GM23338 (cell line): Measurements from ENCODE around the gene SAMD11. TPM values are rescaled to one million over a fixed set of nuclear protein-coding genes. Genes with fewer than 3 reads are reported as not detected.

Experiments used
- ATAC-seq: fragments of 200-7000 bp; cut with Tn5 transposase; 3 replicates; pipeline ENCODE4 v1.9.1; 2020
- DNase-seq: peaks from one replicate; pipeline ENCODE4 v3.0.0-alpha.2; 2015; ENCODE audit warnings: low spot score
- H2AFZ ChIP-seq: fragments of 200-600 bp; sonication (generic); 2 replicates; pipeline ENCODE4 v1.8.0; 2016; ENCODE audit warnings: antibody characterized with exemption, mild to moderate bottlenecking, moderate library complexity
- H3F3A ChIP-seq: fragments of 200-600 bp; sonication (generic); replicated peaks from 2 replicates; pipeline ENCODE4 v1.8.0; 2017; ENCODE audit warnings: antibody characterized with exemption, mixed run types, low read depth
- H3K27ac ChIP-seq: fragments of 200-600 bp; sonication (generic); 2 replicates; pipeline ENCODE4 v1.6.1; 2016; ENCODE audit warnings: low read depth
- H3K27me3 ChIP-seq: fragments of 200-600 bp; sonication (generic); 2 replicates; pipeline ENCODE4 v1.8.0; 2016; ENCODE audit warnings: mild to moderate bottlenecking, mixed run types, moderate library complexity; ENCODE audit not compliant: insufficient read depth
- H3K36me3 ChIP-seq: fragments of 200-600 bp; sonication (generic); 2 replicates; pipeline ENCODE4 v1.8.0; 2016; ENCODE audit warnings: mild to moderate bottlenecking; ENCODE audit not compliant: insufficient read depth
- H3K4me1 ChIP-seq: fragments of 200-600 bp; sonication (generic); 2 replicates; pipeline ENCODE4 v1.8.0; 2016; ENCODE audit warnings: mild to moderate bottlenecking, moderate library complexity; ENCODE audit not compliant: insufficient read depth
- H3K4me2 ChIP-seq: fragments of 200-600 bp; sonication (generic); 2 replicates; pipeline ENCODE4 v1.7.1; 2017; ENCODE audit warnings: mixed run types
- H3K4me3 ChIP-seq: fragments of 200-600 bp; sonication (generic); 2 replicates; pipeline ENCODE4 v1.6.1; 2016; ENCODE audit warnings: mixed run types
- H3K79me2 ChIP-seq: fragments of 200-600 bp; sonication (generic); replicated peaks from 2 replicates; pipeline ENCODE4 v1.8.0; 2017; ENCODE audit warnings: mild to moderate bottlenecking; ENCODE audit not compliant: insufficient read depth
- H3K9me2 ChIP-seq: fragments of 200-600 bp; sonication (generic); 2 replicates; pipeline ENCODE4 v1.8.0; 2017; ENCODE audit not compliant: insufficient read depth
- H4K20me1 ChIP-seq: fragments of 200-600 bp; sonication (generic); replicated peaks from 2 replicates; pipeline ENCODE4 v1.8.0; 2017; ENCODE audit warnings: mild to moderate bottlenecking; ENCODE audit not compliant: insufficient read depth
- H3K27ac Mint-ChIP-seq: 2 replicates; pipeline ENCODE4 v1.8.0; 2020; ENCODE audit warnings: inconsistent platforms, mild to moderate bottlenecking, moderate library complexity, mixed read lengths
- H3K27me3 Mint-ChIP-seq: 3 replicates; pipeline ENCODE4 v1.8.0; 2022; ENCODE audit warnings: low read depth, mild to moderate bottlenecking, moderate library complexity, mixed read lengths, inconsistent platforms; ENCODE audit not compliant: insufficient read depth, poor library complexity
- H3K36me3 Mint-ChIP-seq: 3 replicates; pipeline ENCODE4 v1.8.0; 2021; ENCODE audit warnings: low read depth, mild to moderate bottlenecking, inconsistent platforms, moderate library complexity, mixed read lengths
- H3K4me1 Mint-ChIP-seq: 3 replicates; pipeline ENCODE4 v1.8.0; 2020; ENCODE audit warnings: mild to moderate bottlenecking, inconsistent platforms, mixed read lengths
- H3K4me3 Mint-ChIP-seq: 3 replicates; pipeline ENCODE4 v1.8.0; 2021; ENCODE audit warnings: moderate library complexity, mild to moderate bottlenecking, inconsistent platforms, mixed read lengths
- H3K9me3 Mint-ChIP-seq: 3 replicates; pipeline ENCODE4 v1.8.0; 2020; ENCODE audit warnings: moderate library complexity, mild to moderate bottlenecking, inconsistent platforms, mixed read lengths
- CREB1 ChIP-seq: fragments of 250-450 bp; sonication (Bioruptor Pico); IDR thresholded peaks from 2 replicates; pipeline ENCODE4 v1.5.0; 2020; ENCODE audit warnings: low read depth, mild to moderate bottlenecking, moderate library complexity
- CTCF ChIP-seq, 2 experiments: fragments of 200-600 bp in 1 of 2; sonication (generic) in 1 of 2; conservative IDR thresholded peaks; 2 replicates each; pipeline versions ENCODE4 v1.5.1 to v1.6.1; 2016 to 2017; ENCODE audit warnings: antibody characterized with exemption in 2 of 2, low read depth in 2 of 2, mild to moderate bottlenecking in 2 of 2, moderate library complexity in 1 of 2
- ETS1 ChIP-seq: IDR thresholded peaks from 2 replicates; pipeline ENCODE4 v1.6.1; 2016; ENCODE audit warnings: antibody characterized with exemption
- EZH2 ChIP-seq: fragments of 200-600 bp; sonication (generic); IDR thresholded peaks from one replicate; pipeline ENCODE4 v1.8.0; 2017; ENCODE audit warnings: antibody characterized with exemption, mild to moderate bottlenecking, low read depth; ENCODE audit not compliant: unreplicated experiment
- EZH2phosphoT487 ChIP-seq: fragments of 200-600 bp; sonication (generic); IDR thresholded peaks from one replicate; pipeline ENCODE4 v1.8.1; 2018; ENCODE audit warnings: antibody characterized with exemption; ENCODE audit not compliant: unreplicated experiment
- NANOG ChIP-seq: IDR thresholded peaks from 2 replicates; pipeline ENCODE4 v1.6.1; 2016; ENCODE audit warnings: antibody characterized with exemption, borderline replicate concordance
- POLR2AphosphoS5 ChIP-seq: IDR thresholded peaks from 2 replicates; pipeline ENCODE4 v1.6.1; 2016; ENCODE audit warnings: antibody characterized with exemption, low read depth
- REST ChIP-seq: IDR thresholded peaks from one replicate; pipeline ENCODE4 v1.6.1; 2018; ENCODE audit warnings: antibody characterized with exemption; ENCODE audit not compliant: unreplicated experiment
- STAT1 ChIP-seq: IDR thresholded peaks from one replicate; pipeline ENCODE4 v1.6.1; 2016; ENCODE audit warnings: antibody characterized with exemption; ENCODE audit not compliant: unreplicated experiment
- ZNF114 ChIP-seq: fragments of 250-450 bp; sonication (Bioruptor Pico); IDR thresholded peaks from 2 replicates; pipeline ENCODE4 v1.5.0; 2020; ENCODE audit warnings: mild to moderate bottlenecking, moderate library complexity
- ZNF331 ChIP-seq: fragments of 250-450 bp; sonication (Bioruptor Pico); IDR thresholded peaks from 2 replicates; pipeline ENCODE4 v1.5.0; 2020; ENCODE audit warnings: low read depth, mild to moderate bottlenecking, moderate library complexity
- polyA plus RNA-seq: library from polyadenylated mRNA; unstranded; fragments of >200 nt; fragmentation: Nextera tagmentation; extraction: Ambion mirVana; gene quantifications from 2 replicates; pipeline ENCODE4 v1.2.1, GENCODE V29; 2016
- total RNA-seq: library from RNA; depleted of rRNA; stranded (reverse); fragments of >200 nt; shearing (Covaris generic); gene quantifications from 2 replicates; pipeline ENCODE4 v1.2.3, GENCODE V29; 2014
- TF ChIP-seq, protein P1 (sequence below): fragments of 250-450 bp; sonication (Bioruptor Pico); IDR thresholded peaks from 2 replicates; pipeline ENCODE4 v1.5.0; 2020; ENCODE audit warnings: mild to moderate bottlenecking, moderate library complexity

Gene SAMD11
- total and polyA plus RNA-seq, 2 experiments from 2014 or later: 0.14 to 0.40 TPM

DNA sequence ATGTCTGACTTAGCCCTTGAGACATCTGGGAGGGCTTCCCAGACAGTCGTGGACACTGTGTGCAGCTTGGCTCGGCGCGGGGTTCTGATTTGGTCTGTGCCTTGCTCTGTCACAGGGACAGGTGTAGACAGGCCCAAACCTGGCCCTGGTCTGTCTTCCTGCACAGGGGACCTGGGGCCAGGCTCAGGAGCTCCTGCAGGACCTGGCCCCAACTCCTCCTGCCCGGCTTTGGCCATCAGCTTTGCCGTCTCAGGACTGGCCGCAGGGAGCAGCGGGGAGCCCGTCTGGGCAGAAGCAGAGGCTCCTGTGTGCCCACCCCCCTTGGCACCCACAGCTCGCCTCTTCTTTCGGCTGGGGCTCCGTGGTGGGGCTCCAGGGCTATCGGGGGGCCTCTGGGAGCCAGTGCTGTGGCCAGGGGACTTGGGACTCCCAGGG, 56.4 kb downstream of the SAMD11 start (continued):
- TF ChIP-seq EZH2phosphoT487: no peak
- no peak for TF ChIP-seq STAT1
- TF ChIP-seq EZH2: no peak

DNA sequence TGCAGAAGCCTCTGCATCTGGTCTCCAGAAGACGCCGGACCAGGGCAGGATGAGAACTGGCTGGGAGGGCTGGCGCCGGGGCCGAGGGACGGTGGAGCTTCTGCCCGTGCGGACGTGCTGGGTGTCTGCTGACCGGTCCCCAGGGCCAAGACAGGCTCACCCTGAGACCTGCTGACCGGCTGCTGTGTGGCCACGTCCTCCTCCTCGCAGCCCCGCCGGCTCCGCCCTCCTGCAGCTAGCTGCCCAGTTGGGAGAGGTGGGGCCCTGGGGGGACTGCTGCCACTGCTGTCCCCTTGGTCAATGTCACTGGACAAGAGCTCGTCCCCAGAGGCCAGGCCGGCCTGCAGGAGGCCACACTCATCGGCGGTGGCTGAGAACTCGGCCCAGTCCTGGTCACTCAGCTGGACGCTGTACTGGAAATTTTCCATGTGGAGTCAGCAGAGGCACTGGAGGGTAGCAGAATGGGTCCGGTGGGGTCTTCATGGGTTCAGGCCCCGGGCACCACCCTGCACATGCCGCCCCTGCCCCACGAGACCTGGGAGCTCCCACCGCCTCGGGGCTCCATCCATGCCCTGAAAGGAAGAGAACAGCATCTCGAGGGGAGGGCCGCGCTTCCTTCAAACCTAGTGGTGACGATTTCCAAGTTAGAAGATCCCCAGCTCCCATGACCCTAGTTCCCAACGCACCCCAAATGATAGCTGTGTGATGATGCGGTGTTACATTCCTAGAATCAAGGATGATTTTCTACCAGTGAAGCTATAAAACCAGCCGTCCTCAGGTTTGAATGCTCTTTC, 57.1 kb downstream of the SAMD11 start:
- Histone ChIP-seq H4K20me1 (no peaks in the 10 kb centered on the region), H3K4me3 (no peak overlapping the region), H3K4me1 (no peaks in the 10 kb centered on the region; the same call in 1 of the 2 replicates), H3K27me3 (peaks cover 21% of the 10 kb centered on the region), H3F3A (no peaks in the 10 kb centered on the region), H3K9me2 (no peaks in the 10 kb centered on the region), H3K79me2 (no peaks in the 10 kb centered on the region), H3K4me2 (no peak overlapping the region), H3K36me3 (no peaks in the 10 kb centered on the region), H2AFZ (no peak overlapping the region), H3K27ac (no peak overlapping the region)
- Mint-ChIP-seq H3K9me3 (peaks cover 5% of the 10 kb centered on the region), H3K27me3 (peaks cover 37% of the 10 kb centered on the region), H3K27ac (no peak overlapping the region), H3K4me3 (no peak overlapping the region), H3K4me1 (peaks cover 1% of the 10 kb centered on the region), H3K36me3 (peaks cover 5% of the 10 kb centered on the region)
- DNase-seq (no peak), ATAC-seq (no peak)
- TF ChIP-seq ETS1 (no peak), NANOG (no peak), ZNF331 (CRISPR knock-in tag) (no peak), STAT1 (no peak), REST (no peak), CREB1 (no peak), EZH2 (no peak), ZNF114 (CRISPR knock-in tag) (no peak), CTCF (conservative IDR thresholded peaks at IDR 0.05; ENCODE audit: low read depth in 2 of 2) (no peak), POLR2AphosphoS5 (no peak)
- TF ChIP-seq, protein P1, sequence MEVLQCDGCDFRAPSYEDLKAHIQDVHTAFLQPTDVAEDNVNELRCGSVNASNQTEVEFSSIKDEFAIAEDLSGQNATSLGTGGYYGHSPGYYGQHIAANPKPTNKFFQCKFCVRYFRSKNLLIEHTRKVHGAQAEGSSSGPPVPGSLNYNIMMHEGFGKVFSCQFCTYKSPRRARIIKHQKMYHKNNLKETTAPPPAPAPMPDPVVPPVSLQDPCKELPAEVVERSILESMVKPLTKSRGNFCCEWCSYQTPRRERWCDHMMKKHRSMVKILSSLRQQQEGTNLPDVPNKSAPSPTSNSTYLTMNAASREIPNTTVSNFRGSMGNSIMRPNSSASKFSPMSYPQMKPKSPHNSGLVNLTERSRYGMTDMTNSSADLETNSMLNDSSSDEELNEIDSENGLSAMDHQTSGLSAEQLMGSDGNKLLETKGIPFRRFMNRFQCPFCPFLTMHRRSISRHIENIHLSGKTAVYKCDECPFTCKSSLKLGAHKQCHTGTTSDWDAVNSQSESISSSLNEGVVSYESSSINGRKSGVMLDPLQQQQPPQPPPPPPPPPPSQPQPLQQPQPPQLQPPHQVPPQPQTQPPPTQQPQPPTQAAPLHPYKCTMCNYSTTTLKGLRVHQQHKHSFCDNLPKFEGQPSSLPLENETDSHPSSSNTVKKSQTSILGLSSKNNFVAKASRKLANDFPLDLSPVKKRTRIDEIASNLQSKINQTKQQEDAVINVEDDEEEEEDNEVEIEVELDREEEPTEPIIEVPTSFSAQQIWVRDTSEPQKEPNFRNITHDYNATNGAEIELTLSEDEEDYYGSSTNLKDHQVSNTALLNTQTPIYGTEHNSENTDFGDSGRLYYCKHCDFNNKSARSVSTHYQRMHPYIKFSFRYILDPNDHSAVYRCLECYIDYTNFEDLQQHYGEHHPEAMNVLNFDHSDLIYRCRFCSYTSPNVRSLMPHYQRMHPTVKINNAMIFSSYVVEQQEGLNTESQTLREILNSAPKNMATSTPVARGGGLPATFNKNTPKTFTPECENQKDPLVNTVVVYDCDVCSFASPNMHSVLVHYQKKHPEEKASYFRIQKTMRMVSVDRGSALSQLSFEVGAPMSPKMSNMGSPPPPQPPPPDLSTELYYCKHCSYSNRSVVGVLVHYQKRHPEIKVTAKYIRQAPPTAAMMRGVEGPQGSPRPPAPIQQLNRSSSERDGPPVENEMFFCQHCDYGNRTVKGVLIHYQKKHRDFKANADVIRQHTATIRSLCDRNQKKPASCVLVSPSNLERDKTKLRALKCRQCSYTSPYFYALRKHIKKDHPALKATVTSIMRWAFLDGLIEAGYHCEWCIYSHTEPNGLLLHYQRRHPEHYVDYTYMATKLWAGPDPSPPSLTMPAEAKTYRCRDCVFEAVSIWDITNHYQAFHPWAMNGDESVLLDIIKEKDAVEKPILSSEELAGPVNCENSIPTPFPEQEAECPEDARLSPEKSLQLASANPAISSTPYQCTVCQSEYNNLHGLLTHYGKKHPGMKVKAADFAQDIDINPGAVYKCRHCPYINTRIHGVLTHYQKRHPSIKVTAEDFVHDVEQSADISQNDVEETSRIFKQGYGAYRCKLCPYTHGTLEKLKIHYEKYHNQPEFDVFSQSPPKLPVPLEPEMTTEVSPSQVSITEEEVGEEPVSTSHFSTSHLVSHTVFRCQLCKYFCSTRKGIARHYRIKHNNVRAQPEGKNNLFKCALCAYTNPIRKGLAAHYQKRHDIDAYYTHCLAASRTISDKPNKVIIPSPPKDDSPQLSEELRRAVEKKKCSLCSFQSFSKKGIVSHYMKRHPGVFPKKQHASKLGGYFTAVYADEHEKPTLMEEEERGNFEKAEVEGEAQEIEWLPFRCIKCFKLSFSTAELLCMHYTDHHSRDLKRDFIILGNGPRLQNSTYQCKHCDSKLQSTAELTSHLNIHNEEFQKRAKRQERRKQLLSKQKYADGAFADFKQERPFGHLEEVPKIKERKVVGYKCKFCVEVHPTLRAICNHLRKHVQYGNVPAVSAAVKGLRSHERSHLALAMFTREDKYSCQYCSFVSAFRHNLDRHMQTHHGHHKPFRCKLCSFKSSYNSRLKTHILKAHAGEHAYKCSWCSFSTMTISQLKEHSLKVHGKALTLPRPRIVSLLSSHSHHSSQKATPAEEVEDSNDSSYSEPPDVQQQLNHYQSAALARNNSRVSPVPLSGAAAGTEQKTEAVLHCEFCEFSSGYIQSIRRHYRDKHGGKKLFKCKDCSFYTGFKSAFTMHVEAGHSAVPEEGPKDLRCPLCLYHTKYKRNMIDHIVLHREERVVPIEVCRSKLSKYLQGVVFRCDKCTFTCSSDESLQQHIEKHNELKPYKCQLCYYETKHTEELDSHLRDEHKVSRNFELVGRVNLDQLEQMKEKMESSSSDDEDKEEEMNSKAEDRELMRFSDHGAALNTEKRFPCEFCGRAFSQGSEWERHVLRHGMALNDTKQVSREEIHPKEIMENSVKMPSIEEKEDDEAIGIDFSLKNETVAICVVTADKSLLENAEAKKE (CRISPR knock-in tag): no peak
